Activated naive CD8-positive, alpha-beta T cell treated with anti-CD3 and anti-CD28 coated beads for 36 hours (primary cell): ENCODE measurements around the gene TNFAIP6. TPM values are rescaled to one million over a fixed set of nuclear protein-coding genes. Genes with fewer than 3 reads are reported as not detected.

Experiments
- total RNA-seq, 2 experiments: library from RNA; stranded (reverse); gene quantifications; one replicate each; pipeline ENCODE4 v1.2.3, GENCODE V29; 2021

TNFAIP6 gene
- total RNA-seq, 2 experiments from 2014 or later: not detected

Other genes with a start within 250 kb of the TNFAIP6 start
- gene RBM43, start 95.7 kb upstream of the TNFAIP6 start, total RNA-seq: 1 to 10 TPM; 4.2 to 4.8 TPM
- gene NMI, start 67.9 kb upstream of the TNFAIP6 start, total RNA-seq: 10 to 100 TPM; 43.8 to 46.2 TPM
- 10 to 100 TPM; 76.2 to 76.7 TPM for gene RIF1, start 52.3 kb downstream of the TNFAIP6 start, total RNA-seq